Measurements from ENCODE around the gene THRA.

Gene THRA

GRCh38 chr17:40041196-40041595 is 21.6 kb upstream of the THRA start:
- Histone ChIP-seq H3K9ac (ENCODE audit: low read depth, low read length, poor library complexity, severe bottlenecking) (no peak overlapping the region), H2AFZ (ENCODE audit: low read length) (no peak overlapping the region)

GRCh38 chr17:40056379-40057015 is 6.3 kb upstream of the THRA start:
- H3K4me2 ChIP-seq (ENCODE audit: low read depth, low read length, poor library complexity, severe bottlenecking), result no peak overlapping the region
- H3K9me3 ChIP-seq (ENCODE audit: insufficient read depth, low read depth, low read length), result no peaks in the 10 kb centered on the region
- H3K9me2 ChIP-seq (replicated peaks; ENCODE audit: low read depth, low read length), result no peaks in the 10 kb centered on the region
- no peaks in the 10 kb centered on the region for H3F3A ChIP-seq (ENCODE audit: low read depth)
- no peaks in the 10 kb centered on the region for H3K27me3 ChIP-seq (ENCODE audit: insufficient read depth, low read length, poor library complexity, severe bottlenecking)
- H3K9ac ChIP-seq (ENCODE audit: low read depth, low read length, poor library complexity, severe bottlenecking), result no peak overlapping the region
- no peak for TF ChIP-seq EZH2phosphoT487 (IDR thresholded peaks at IDR 0.05; ENCODE audit: borderline replicate concordance)
- no peak for TF ChIP-seq CTCF (conservative IDR thresholded peaks at IDR 0.05; ENCODE audit: low read length)
- H4K20me1 ChIP-seq (ENCODE audit: insufficient read depth, low read length, poor library complexity, severe bottlenecking), result no peaks in the 10 kb centered on the region
- H3K4me3 ChIP-seq (ENCODE audit: low read length, poor library complexity, severe bottlenecking), result no peak overlapping the region
- H3K79me2 ChIP-seq (ENCODE audit: insufficient read depth, low read length), result peaks cover 20% of the 10 kb centered on the region
- peaks cover 8% of the 10 kb centered on the region for H3K4me1 ChIP-seq (ENCODE audit: insufficient read depth, low read length, poor library complexity, severe bottlenecking)
- H3K36me3 ChIP-seq (ENCODE audit: insufficient read depth, low read length), result no peaks in the 10 kb centered on the region
- no peak overlapping the region for H2AFZ ChIP-seq (ENCODE audit: low read length)

More at GRCh38 chr17:40041196-40041595, 21.6 kb upstream of the THRA start:
- Histone ChIP-seq H4K20me1 (ENCODE audit: insufficient read depth, low read length, poor library complexity, severe bottlenecking) (no peaks in the 10 kb centered on the region), H3K36me3 (ENCODE audit: insufficient read depth, low read length) (no peaks in the 10 kb centered on the region), H3F3A (ENCODE audit: low read depth) (no peaks in the 10 kb centered on the region), H3K4me3 (ENCODE audit: low read length, poor library complexity, severe bottlenecking) (no peak overlapping the region), H3K27me3 (ENCODE audit: insufficient read depth, low read length, poor library complexity, severe bottlenecking) (no peaks in the 10 kb centered on the region), H3K79me2 (ENCODE audit: insufficient read depth, low read length) (no peaks in the 10 kb centered on the region), H3K4me2 (ENCODE audit: low read depth, low read length, poor library complexity, severe bottlenecking) (no peak overlapping the region), H3K9me3 (ENCODE audit: insufficient read depth, low read depth, low read length) (no peaks in the 10 kb centered on the region), H3K4me1 (ENCODE audit: insufficient read depth, low read length, poor library complexity, severe bottlenecking) (no peaks in the 10 kb centered on the region), H3K9me2 (replicated peaks; ENCODE audit: low read depth, low read length) (no peaks in the 10 kb centered on the region)
- TF ChIP-seq CTCF (conservative IDR thresholded peaks at IDR 0.05; ENCODE audit: low read length) (no peak), EZH2phosphoT487 (IDR thresholded peaks at IDR 0.05; ENCODE audit: borderline replicate concordance) (no peak)

DNA sequence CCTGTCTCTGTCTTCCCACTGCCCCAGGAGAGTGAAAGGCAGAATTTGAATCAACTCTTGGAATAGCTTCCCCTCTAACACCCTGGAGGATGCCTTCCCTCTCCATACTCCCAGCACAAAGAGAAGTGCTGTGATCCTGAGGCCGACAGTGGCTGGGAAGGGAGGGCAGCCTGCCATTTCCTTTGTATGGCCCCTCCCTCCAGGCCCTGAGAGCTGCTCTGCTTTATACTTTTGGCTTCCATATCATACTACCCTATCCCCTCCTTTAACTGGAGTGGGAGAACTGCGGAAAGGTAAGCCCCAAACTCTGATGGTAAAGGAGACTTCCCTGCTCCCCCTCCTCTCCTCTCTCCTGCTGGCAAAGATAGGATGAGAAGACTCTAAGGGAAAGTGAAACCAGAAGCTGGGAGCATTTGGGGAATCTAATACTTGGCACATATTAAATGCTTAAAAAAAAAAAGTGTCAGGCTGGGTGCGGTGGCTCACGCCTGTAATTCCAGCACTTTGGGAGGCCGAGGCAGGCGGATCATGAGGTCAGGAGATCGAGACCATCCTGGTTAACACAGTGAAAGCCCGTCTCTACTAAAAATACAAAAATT is 4.5 kb upstream of the THRA start:
- Histone ChIP-seq H3K79me2 (ENCODE audit: insufficient read depth, low read length) (peaks cover 13% of the 10 kb centered on the region), H3K4me3 (ENCODE audit: low read length, poor library complexity, severe bottlenecking) (no peak overlapping the region), H4K20me1 (ENCODE audit: insufficient read depth, low read length, poor library complexity, severe bottlenecking) (no peaks in the 10 kb centered on the region), H3K9me2 (replicated peaks; ENCODE audit: low read depth, low read length) (no peaks in the 10 kb centered on the region), H3K9ac (ENCODE audit: low read depth, low read length, poor library complexity, severe bottlenecking) (no peak overlapping the region), H3K27me3 (ENCODE audit: insufficient read depth, low read length, poor library complexity, severe bottlenecking) (no peaks in the 10 kb centered on the region), H3K9me3 (ENCODE audit: insufficient read depth, low read depth, low read length) (no peaks in the 10 kb centered on the region), H2AFZ (ENCODE audit: low read length) (peak overlapping the region; percentile 35; the same call in 1 of the 2 replicates), H3K36me3 (ENCODE audit: insufficient read depth, low read length) (no peaks in the 10 kb centered on the region), H3K4me1 (ENCODE audit: insufficient read depth, low read length, poor library complexity, severe bottlenecking) (peaks cover 10% of the 10 kb centered on the region), H3K4me2 (ENCODE audit: low read depth, low read length, poor library complexity, severe bottlenecking) (no peak overlapping the region), H3F3A (ENCODE audit: low read depth) (no peaks in the 10 kb centered on the region)
- no peak for TF ChIP-seq EZH2phosphoT487 (IDR thresholded peaks at IDR 0.05; ENCODE audit: borderline replicate concordance)
- TF ChIP-seq CTCF (conservative IDR thresholded peaks at IDR 0.05; ENCODE audit: low read length), result no peak

Data from Loucy (cell line).